Memory B cell (primary cell): ENCODE measurements around the gene TGM5.
"Not testable (repeated sequence)": the region's sequence is repeated elsewhere in the genome, so short reads cannot be mapped to it uniquely, and the experiment has no call there.

Experiments used
- ATAC-seq: fragments of 150-1000 bp; cut with Tn5 transposase; 2 replicates; pipeline ENCODE4 v1.10.0; 2021; ENCODE audit warnings: low read depth, mild to moderate bottlenecking, moderate library complexity
- DNase-seq, 2 donors: peaks; one replicate each; pipeline ENCODE4 v3.0.0; 2022; ENCODE audit warnings: low spot score in 2 of 2
- H3K27ac Mint-ChIP-seq: one replicate; pipeline ENCODE4 v1.8.0; 2022; ENCODE audit warnings: mild to moderate bottlenecking, moderate library complexity, mixed read lengths
- H3K27me3 Mint-ChIP-seq: one replicate; pipeline ENCODE4 v1.8.0; 2022; ENCODE audit warnings: mixed read lengths
- H3K36me3 Mint-ChIP-seq: one replicate; pipeline ENCODE4 v1.8.0; 2022; ENCODE audit warnings: mild to moderate bottlenecking, mixed read lengths
- H3K4me1 Mint-ChIP-seq: one replicate; pipeline ENCODE4 v1.8.0; 2022; ENCODE audit warnings: mixed read lengths
- H3K4me3 Mint-ChIP-seq: one replicate; pipeline ENCODE4 v1.8.0; 2022; ENCODE audit warnings: mild to moderate bottlenecking, moderate library complexity, mixed read lengths
- H3K9me3 Mint-ChIP-seq: one replicate; pipeline ENCODE4 v1.8.0; 2022; ENCODE audit warnings: mixed read lengths

TGM5 gene, protein sequence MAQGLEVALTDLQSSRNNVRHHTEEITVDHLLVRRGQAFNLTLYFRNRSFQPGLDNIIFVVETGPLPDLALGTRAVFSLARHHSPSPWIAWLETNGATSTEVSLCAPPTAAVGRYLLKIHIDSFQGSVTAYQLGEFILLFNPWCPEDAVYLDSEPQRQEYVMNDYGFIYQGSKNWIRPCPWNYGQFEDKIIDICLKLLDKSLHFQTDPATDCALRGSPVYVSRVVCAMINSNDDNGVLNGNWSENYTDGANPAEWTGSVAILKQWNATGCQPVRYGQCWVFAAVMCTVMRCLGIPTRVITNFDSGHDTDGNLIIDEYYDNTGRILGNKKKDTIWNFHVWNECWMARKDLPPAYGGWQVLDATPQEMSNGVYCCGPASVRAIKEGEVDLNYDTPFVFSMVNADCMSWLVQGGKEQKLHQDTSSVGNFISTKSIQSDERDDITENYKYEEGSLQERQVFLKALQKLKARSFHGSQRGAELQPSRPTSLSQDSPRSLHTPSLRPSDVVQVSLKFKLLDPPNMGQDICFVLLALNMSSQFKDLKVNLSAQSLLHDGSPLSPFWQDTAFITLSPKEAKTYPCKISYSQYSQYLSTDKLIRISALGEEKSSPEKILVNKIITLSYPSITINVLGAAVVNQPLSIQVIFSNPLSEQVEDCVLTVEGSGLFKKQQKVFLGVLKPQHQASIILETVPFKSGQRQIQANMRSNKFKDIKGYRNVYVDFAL

GRCh38 chr15:43266834-43267233, at the start of gene TGM5:
TGM5 (minus strand) TSS chr15:43266928; CDS start chr15:43266849, 79 bp downstream.
- no peak for ATAC-seq
- peaks cover 6% of the 10 kb centered on the region for H3K36me3 Mint-ChIP-seq
- peaks cover 2% of the 10 kb centered on the region for H3K9me3 Mint-ChIP-seq
- H3K4me1 Mint-ChIP-seq: peaks cover 22% of the 10 kb centered on the region
- H3K27ac Mint-ChIP-seq: no peak within 1 kb of the TSS
- no peaks in the 10 kb centered on the region for H3K27me3 Mint-ChIP-seq
- DNase-seq: no peak
- H3K4me3 Mint-ChIP-seq: no peak within 1 kb of the TSS

- no peaks in the 10 kb centered on the region for H3K4me1 Mint-ChIP-seq
- no peaks in the 10 kb centered on the region for H3K36me3 Mint-ChIP-seq
- DNase-seq (no peak), ATAC-seq (no peak)
- no peaks in the 10 kb centered on the region for H3K9me3 Mint-ChIP-seq
- no peak overlapping the region for H3K4me3 Mint-ChIP-seq
- H3K27ac Mint-ChIP-seq: no peak overlapping the region
- H3K27me3 Mint-ChIP-seq: peaks cover 24% of the 10 kb centered on the region
These were observed 47.4 kb upstream of the TGM5 start for GRCh38 chr15:43314171-43314570.

- H3K27ac Mint-ChIP-seq: no peak overlapping the region
- DNase-seq: no peak
- H3K4me3 Mint-ChIP-seq: no peak overlapping the region
- no peaks in the 10 kb centered on the region for H3K4me1 Mint-ChIP-seq
- H3K27me3 Mint-ChIP-seq: peaks cover 32% of the 10 kb centered on the region
- no peak for ATAC-seq
- H3K36me3 Mint-ChIP-seq: no peaks in the 10 kb centered on the region
- H3K9me3 Mint-ChIP-seq: no peaks in the 10 kb centered on the region
These were observed 45.6 kb upstream of the TGM5 start for GRCh38 chr15:43312378-43312777.

DNA sequence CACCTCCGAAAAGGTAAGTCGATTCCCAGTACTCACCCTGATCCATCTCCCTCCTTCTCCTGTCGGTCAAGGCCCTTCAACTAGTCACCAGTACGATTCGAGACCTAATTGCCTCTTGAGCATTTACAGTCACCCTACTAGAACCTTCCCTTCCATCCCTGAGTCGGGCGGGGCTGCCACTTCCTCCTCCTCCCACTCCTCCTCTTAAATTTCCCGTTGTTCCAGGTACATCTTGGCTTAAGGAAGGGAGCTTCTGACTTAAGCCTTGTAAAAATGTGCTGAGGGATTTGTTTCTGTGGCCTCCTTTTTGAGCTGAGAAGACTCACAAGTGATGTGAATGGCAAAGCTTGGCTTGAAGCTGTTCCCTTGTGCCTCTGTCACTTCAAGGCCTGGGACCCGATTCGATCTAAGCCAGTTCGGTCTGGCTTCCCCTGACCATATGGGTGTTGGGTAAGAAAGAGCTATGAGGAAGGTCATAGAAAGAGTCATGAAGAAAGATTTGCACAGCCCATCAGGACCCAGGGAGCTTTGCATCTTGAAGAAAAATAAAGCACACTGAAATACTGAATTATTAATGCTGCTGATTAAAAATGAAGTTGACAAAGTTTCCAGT, 35.6 kb upstream of the TGM5 start, which contains the start of gene TGM7:
Gene TGM7 (minus strand): TSS at position 51 of the 613 bp plus-strand sequence.
- Mint-ChIP-seq H3K4me3 (no peak within 1 kb of the TSS), H3K27ac (no peak within 1 kb of the TSS), H3K4me1 (no peaks in the 10 kb centered on the region), H3K27me3 (peaks cover 12% of the 10 kb centered on the region), H3K36me3 (no peaks in the 10 kb centered on the region), H3K9me3 (no peaks in the 10 kb centered on the region)
- DNase-seq (no peak), ATAC-seq (no peak)

- H3K4me1 Mint-ChIP-seq: no peaks in the 10 kb centered on the region
- ATAC-seq: no peak
- no peak overlapping the region for H3K4me3 Mint-ChIP-seq
- no peaks in the 10 kb centered on the region for H3K9me3 Mint-ChIP-seq
- peaks cover 13% of the 10 kb centered on the region for H3K27me3 Mint-ChIP-seq
- no peak overlapping the region for H3K27ac Mint-ChIP-seq
- H3K36me3 Mint-ChIP-seq: no peaks in the 10 kb centered on the region
- no peak for DNase-seq
These were observed 33.2 kb upstream of the TGM5 start for GRCh38 chr15:43299884-43300283.

DNA sequence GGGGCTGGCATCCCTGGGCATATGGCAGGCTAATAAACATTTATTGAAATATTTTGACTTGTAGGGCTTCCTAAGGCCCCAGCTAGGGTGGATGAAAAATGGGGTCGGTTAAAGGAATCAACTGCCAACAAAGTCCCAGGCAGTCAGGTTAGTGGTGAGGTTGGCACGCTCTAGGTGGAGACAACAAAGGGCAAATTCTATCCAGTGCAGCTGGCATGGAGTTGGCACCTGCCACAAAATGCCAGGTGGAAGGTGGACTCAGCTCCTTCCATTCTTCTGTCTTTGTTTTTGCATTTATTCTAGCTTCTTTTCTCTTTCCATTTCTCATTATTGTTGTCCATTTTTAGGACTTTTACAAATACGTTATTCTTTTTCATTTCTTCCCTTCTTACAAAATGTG, 32.7 kb upstream of the TGM5 start:
- H3K36me3 Mint-ChIP-seq: no peaks in the 10 kb centered on the region
- H3K9me3 Mint-ChIP-seq: no peaks in the 10 kb centered on the region
- ATAC-seq: no peak
- H3K4me1 Mint-ChIP-seq: no peaks in the 10 kb centered on the region
- no peak for DNase-seq
- H3K27me3 Mint-ChIP-seq: peaks cover 13% of the 10 kb centered on the region
- no peak overlapping the region for H3K27ac Mint-ChIP-seq
- H3K4me3 Mint-ChIP-seq: no peak overlapping the region

GRCh38 chr15:43294091-43294706, 27.5 kb upstream of the TGM5 start:
- H3K4me1 Mint-ChIP-seq: peaks cover 5% of the 10 kb centered on the region
- DNase-seq (no peak), ATAC-seq (no peak)
- H3K36me3 Mint-ChIP-seq: no peaks in the 10 kb centered on the region
- peaks cover 21% of the 10 kb centered on the region for H3K27me3 Mint-ChIP-seq
- H3K9me3 Mint-ChIP-seq: no peaks in the 10 kb centered on the region
- no peak overlapping the region for H3K4me3 Mint-ChIP-seq
- no peak overlapping the region for H3K27ac Mint-ChIP-seq

DNA sequence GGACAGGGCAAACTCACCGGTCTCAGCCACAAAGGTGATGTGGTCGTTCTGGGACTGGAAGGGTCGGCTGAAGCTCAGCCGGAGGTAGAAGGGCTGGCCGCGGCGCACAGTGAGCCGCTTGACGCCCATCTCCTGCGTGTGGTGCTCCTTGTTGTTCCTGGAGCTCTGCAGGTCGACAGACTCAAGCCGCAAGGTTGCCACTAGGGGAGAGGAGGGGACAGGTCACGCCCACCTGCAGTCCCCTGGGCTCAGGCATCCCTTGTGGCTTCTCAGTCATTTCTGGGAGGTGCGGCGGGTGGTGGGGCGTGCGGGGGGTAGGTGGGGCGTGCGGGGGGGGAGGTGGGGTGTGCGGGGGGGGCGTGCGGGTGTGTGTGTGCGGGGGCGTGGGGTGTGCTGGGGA, 26.7 kb upstream of the TGM5 start:
- ATAC-seq: peak; percentile 81
- H3K9me3 Mint-ChIP-seq: no peaks in the 10 kb centered on the region

DNA sequence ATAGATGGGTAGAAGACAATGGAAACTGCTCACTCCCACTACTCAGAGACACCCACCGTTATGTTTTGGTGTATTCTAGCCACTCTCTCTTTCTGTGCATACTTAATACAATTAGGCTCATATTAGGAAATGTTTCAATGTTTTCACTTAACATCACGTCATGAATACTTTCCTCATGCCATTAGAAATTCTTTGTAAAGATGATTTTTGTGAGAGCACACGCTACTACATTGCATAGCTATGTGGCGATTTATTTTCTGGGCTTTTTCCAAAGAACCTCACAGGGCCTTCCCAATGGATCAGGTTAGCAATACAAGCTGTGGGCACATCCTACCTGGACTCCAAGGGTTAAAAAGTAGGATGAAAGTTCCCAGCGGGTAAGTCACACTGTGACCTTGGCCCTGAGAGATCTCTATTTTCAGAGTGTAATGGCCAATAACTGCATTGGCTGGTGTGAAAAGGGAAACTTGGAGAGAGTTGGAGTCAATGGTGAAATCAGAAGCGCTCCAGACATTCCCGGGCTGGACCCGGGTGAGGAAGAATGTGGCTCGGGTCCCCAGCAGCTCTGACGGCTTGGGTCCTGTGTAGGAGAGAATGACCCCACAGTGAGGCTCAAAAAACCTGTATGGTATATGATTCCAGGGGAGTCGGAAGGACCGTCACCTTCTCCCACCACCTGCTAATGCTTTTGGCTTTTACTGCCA, 25.8 kb upstream of the TGM5 start:
- Mint-ChIP-seq H3K4me1 (peaks cover 5% of the 10 kb centered on the region), H3K9me3 (no peaks in the 10 kb centered on the region), H3K4me3 (no peak overlapping the region), H3K36me3 (no peaks in the 10 kb centered on the region), H3K27me3 (peaks cover 20% of the 10 kb centered on the region), H3K27ac (no peak overlapping the region)
- ATAC-seq (no peak), DNase-seq (no peak)

More for the DNA sequence above, 26.7 kb upstream of the TGM5 start:
- Mint-ChIP-seq H3K4me3 (peak overlapping the region; percentile 21), H3K27ac (no peak overlapping the region), H3K27me3 (peaks cover 21% of the 10 kb centered on the region), H3K36me3 (no peaks in the 10 kb centered on the region), H3K4me1 (peaks cover 5% of the 10 kb centered on the region)
- DNase-seq: no peak

DNA sequence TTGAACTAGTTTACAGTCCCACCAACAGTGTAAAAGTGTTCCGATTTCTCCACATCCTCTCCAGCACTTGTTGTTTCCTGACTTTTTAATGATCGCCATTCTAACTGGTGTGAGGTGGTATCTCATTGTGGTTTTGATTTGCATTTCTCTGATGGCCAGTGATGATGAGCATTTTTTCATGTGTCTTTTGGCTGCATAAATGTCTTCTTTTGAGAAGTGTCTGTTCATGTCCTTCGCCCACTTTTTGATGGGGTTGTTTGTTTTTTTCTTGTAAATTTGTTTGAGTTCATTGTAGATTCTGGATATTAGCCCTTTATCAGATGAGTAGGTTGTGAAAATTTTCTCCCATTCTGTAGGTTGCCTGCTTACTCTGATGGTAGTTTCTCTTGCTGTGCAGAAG, 22.9 kb upstream of the TGM5 start:
- H3K27me3 Mint-ChIP-seq: peaks cover 14% of the 10 kb centered on the region
- not testable (repeated sequence) for H3K36me3 Mint-ChIP-seq, DNase-seq, H3K9me3 Mint-ChIP-seq, ATAC-seq, H3K4me3 Mint-ChIP-seq, H3K27ac Mint-ChIP-seq
- H3K4me1 Mint-ChIP-seq: peaks cover 12% of the 10 kb centered on the region

DNA sequence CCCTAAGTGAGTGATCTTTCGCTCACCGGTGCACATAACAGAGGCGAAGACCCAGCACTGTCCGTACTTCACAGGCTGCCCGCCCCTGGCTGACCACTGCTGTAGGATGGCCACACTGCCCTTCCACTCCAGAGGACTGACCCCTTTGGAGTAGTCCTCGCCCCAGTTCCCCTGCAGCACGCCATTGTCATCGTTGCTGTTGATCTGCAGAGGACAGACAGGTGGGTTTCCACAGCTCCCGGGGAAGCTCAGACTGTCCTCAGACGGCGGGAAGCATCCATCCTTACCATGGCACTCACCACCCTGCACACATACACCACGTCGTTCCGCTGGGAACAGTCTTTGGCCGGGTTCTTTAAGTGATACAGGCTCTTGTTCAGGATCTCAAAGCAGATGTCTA, 20.5 kb upstream of the TGM5 start:
- ATAC-seq: no peak
- peaks cover 11% of the 10 kb centered on the region for H3K4me1 Mint-ChIP-seq
- H3K27me3 Mint-ChIP-seq: peaks cover 10% of the 10 kb centered on the region
- H3K9me3 Mint-ChIP-seq: no peaks in the 10 kb centered on the region
- H3K27ac Mint-ChIP-seq: no peak overlapping the region
- H3K36me3 Mint-ChIP-seq: no peaks in the 10 kb centered on the region
- no peak for DNase-seq
- no peak overlapping the region for H3K4me3 Mint-ChIP-seq

DNA sequence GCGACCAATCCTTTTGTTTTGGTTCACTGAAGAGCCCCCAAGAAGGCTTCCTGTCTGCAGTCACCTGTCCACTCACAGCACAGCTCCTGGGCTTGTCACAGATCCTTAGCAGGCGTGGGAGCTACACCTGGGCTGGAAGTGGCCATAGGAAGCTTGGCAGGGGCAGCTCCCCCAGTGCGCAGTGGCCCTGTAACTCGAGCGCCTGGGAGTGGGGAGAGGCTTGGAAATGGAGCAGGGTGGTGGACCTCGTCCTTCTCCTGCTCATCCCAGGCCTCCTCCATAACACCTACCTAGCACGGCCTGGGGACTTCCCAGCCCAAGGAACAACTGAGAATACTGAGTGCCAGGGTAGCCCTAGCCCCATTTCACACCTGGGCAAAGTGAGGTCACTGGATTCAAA, 19.3 kb upstream of the TGM5 start:
- DNase-seq (no peak), ATAC-seq (no peak)
- Mint-ChIP-seq H3K9me3 (no peaks in the 10 kb centered on the region), H3K27ac (no peak overlapping the region), H3K36me3 (no peaks in the 10 kb centered on the region), H3K4me1 (peaks cover 11% of the 10 kb centered on the region), H3K4me3 (no peak overlapping the region), H3K27me3 (peaks cover 8% of the 10 kb centered on the region)

- H3K4me3 Mint-ChIP-seq: peak overlapping the region; percentile 67
- no peaks in the 10 kb centered on the region for H3K9me3 Mint-ChIP-seq
- H3K27ac Mint-ChIP-seq: peak overlapping the region; percentile 61
- H3K4me1 Mint-ChIP-seq: peaks cover 11% of the 10 kb centered on the region
- peaks cover 6% of the 10 kb centered on the region for H3K27me3 Mint-ChIP-seq
- no peaks in the 10 kb centered on the region for H3K36me3 Mint-ChIP-seq
- DNase-seq (peak; percentile 62 to 72), ATAC-seq (peak; percentile 91)
These were observed 18.9 kb upstream of the TGM5 start for GRCh38 chr15:43285609-43286037.
